NCI-H69 (cell line): ENCODE measurements around the gene ARHGAP6.

Experiments used
- DNase-seq: peaks from one replicate; lab custom pipeline; 2025; lab: John Stamatoyannopoulos, UW

ARHGAP6 gene, protein sequence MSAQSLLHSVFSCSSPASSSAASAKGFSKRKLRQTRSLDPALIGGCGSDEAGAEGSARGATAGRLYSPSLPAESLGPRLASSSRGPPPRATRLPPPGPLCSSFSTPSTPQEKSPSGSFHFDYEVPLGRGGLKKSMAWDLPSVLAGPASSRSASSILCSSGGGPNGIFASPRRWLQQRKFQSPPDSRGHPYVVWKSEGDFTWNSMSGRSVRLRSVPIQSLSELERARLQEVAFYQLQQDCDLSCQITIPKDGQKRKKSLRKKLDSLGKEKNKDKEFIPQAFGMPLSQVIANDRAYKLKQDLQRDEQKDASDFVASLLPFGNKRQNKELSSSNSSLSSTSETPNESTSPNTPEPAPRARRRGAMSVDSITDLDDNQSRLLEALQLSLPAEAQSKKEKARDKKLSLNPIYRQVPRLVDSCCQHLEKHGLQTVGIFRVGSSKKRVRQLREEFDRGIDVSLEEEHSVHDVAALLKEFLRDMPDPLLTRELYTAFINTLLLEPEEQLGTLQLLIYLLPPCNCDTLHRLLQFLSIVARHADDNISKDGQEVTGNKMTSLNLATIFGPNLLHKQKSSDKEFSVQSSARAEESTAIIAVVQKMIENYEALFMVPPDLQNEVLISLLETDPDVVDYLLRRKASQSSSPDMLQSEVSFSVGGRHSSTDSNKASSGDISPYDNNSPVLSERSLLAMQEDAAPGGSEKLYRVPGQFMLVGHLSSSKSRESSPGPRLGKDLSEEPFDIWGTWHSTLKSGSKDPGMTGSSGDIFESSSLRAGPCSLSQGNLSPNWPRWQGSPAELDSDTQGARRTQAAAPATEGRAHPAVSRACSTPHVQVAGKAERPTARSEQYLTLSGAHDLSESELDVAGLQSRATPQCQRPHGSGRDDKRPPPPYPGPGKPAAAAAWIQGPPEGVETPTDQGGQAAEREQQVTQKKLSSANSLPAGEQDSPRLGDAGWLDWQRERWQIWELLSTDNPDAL (N-terminal part only)

DNA sequence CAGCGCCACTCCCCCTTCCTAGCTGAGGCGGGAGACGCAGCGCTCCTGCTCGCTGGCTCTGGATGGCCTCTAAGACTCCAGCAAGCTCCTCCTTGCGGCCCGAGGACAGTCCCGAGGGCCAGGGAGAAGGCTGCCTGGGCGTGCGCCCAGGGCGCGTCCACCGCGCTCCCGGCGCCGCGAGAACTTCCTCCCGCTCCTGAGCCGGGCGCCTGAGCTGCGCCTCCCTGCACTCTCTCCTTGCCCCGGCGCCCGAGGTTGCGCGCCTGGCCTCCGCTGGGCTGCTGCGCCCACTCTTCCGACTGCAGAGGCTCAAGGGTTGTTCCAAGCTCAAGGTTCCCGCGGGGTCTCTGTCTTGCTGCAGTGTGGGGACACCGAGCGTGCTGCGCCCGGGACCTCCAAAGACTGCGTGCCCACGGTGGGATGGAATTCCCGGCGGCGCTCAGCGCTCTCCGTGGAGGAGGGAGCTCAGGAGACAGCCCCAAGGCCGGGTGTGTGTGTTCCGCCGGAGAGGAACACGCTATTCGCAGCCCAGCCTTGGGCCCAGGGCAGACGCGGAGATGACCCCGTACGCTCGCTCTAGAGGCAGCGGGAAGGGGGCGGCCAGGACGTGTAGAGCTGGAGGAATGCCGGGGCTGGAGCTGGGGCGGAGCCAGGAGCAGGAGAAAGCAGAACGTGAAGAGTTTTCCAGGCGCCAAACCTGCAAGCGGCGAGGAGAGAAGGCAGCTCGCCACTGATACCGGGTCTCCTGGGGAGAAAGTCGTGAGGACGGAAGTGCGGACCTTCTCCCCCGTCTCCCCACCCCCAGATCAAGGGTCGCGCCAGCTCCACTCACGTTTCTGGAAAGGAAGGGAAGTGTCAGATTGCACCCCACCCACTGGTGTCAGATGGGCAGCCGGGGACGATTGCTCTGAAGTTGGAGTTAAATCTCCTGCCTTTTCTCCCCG, at the start of gene ARHGAP6:
Gene ARHGAP6 (minus strand): TSS at position 753 of the 944 bp plus-strand sequence. CDS start 1,092 bp downstream, outside the sequence.
- DNase-seq = peak; percentile 44

DNA sequence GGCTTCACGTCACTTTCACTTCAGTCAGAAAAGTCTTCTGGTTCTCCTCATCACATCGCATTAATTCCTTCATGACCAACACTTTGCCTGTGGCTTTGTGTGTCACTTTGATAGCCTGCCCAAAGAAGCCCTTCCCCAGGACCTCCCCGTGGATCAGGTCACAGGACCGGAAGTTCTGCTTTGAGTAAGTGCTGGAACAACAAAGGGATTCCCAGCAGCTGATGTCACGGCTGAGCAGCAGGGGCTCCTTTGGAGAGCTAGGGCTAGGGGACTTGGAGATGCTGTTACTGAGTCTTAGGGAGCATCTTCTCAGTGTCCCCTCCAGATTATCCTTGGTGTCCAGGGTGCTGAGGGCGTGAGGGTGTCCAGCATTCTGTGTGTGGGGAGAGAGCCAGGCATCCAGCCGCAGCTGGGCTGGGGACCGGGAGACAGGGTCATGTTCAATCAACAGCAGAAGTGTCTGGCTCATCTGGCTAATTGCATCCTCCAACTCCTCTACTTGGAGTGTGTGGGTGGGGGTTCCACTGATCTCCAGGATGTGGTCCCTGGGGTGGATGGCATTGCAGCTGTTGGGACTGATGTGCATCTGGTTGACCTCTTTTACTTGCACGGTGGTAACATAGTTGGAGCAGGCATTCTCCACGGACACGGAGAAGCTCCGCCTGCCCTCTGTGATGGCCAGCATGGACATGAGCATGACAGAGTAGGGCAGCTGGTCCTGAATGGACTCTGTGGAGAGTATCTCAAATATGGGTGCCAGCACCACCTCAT, 39.2 kb upstream of the ARHGAP6 start:
- peak; percentile 9 for DNase-seq

DNA sequence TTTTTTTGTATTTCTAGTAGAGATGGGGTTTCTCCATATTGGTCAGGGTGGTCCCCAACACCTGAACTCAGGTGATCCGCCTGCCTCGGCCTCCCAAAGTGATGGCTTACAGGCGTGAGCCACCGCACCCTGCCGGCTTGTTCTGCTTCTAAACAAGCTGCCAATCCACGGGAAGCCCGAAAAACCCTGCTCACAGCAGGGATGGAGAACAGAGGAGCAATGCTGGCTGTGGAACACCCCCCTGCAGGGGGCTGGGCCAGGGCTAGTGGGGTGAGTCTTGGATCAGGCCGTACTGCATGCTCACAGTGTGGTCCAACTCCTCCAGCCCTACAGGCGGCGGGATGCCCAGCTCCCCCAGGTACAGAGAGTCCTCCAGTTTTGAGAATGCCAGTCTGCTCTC, 38.1 kb upstream of the ARHGAP6 start:
- DNase-seq = no peak

DNA sequence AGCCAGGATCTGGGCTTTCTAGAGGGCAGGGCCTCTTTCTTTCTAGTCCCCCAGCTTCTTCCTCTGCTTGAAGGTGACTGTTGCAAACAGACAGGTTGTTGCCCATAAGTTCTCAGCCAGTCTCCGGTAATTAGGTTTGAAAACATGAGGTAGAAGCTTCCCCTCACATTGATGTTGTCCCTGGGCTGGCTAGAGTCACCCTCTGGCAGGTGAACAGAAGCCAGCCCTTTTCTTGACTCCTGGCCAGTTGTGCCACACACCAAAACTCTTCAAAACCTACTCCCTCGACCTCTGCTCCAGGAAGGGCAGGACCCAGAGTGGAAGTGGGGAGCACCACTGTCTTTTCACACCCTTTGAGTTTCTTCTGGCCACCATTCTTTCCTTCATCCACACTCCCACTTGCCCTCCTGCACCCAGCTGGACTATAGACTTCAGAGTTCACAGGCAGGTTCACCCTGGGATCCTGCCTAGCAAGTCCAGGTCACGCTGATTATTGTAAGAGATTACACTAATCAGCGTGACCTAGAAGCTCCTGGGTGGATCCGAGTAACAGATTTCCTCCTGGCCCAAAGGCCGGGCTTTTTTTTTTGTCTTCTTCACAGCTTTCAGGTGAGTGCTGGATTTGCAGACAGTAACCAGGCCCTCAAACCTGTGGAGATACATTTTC, 37.4 kb upstream of the ARHGAP6 start:
- no peak for DNase-seq

DNA sequence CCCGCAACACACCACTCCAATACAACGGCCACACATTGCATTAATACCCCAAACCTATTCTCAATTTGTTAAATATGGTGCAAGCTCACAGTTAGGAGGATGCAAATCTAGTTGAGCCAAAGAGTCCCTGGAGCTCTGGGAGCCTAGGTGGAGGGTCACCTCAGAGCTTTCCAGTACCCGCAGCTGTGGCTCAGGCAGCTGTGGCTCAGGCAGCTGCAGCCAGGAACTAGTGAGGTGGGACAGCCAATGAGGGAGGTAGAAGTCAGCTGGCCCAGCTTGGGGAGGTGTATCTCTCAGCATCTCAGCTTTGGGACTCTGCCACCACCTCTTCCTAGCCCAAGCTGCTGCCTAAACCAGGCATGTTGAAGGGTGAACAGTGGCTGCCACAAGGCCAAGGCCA, 36.7 kb upstream of the ARHGAP6 start:
- DNase-seq = no peak

DNA sequence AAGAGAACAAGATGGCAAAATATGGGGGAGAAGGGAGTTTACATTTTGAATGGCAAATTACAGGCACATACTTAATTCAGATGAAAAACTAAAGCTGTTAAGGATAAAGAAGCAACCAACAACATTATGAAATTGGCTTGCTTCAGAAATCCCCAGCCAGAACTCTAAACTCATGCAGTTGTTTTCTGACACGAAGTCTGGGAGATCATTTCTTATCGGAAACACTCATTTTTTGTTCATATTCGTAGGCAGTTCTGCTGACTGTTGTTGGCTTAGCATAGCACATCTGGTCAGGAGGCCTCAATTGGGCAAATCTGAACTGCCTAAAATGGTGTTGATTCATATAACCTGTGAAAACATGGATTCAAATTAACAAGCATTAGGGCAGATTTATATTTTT, 33.0 kb upstream of the ARHGAP6 start:
- DNase-seq = no peak

DNA sequence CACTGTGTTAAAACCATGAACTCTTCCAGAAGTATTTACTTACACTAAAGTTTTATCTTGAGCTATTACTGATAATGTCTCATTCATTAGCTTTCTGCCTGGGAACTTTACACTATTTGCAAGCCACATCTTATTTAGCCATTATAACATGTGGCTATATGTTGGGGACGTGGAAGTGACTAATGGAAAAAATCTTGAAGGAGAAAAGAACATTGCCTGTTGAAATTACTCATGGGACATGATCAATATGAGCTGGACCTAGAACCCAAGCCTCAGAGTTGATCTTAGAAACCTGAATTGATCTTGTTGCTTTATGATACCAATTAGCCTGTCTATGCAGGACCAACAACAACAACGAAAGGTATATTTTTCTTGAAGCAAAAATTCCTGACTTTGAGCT, 22.5 kb upstream of the ARHGAP6 start:
- no peak for DNase-seq

DNA sequence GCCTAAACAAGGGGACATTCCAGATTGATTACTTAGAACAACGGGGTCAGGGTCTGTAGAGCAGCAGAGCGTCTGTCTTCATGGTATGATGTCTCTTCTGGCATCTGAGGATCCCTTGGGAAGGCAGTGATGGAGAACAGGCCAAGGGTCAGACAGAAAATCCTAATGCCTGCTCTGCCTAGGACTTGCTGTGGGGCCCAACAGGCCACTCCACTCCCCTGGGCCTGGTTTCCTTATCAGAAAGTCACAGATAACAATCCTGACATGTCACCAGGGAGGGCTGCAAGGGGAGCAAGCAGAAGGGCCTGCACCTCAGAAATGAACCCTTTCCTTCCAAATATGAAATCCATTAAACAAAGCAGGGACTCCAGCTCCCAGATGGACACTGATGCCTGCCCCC, 21.4 kb upstream of the ARHGAP6 start:
- no peak for DNase-seq

DNA sequence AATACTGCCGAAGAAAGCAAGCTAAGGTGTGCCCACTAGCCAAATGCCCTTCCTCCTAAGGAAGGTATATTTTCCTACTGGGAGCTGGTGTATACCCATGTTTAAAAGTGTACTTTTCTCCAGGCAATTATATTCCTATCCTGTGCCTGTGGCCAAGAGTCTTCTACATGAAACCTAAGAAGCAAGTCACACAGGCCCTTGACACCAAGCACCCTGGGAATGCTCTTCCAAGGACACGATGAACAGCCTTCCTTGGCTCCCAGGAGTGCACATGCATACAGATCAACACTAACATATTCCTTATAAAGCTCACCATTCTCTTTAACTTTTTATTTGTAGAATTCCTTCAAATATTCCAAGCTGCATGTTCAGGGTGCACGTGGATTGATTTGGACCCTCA, 17.3 kb upstream of the ARHGAP6 start:
- no peak for DNase-seq

DNA sequence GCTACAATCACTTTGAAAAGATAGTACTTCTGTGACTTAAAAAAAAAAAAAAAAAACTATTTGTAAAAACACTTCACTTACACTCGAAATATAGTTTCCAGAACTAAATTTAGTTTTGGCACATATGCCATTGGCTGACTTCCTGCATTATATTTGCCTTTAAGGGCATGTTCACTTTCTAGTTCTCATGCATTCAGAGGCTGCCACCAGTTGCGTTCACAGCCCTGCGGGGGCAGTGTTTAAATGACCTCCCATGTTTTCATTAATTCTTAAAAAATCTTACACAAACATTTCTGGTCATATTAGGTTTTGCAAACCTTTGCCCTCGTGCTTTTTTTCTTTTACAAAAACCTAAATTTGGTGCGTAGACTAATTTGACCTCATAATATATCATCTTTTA, 12.4 kb upstream of the ARHGAP6 start:
- no peak for DNase-seq

DNA sequence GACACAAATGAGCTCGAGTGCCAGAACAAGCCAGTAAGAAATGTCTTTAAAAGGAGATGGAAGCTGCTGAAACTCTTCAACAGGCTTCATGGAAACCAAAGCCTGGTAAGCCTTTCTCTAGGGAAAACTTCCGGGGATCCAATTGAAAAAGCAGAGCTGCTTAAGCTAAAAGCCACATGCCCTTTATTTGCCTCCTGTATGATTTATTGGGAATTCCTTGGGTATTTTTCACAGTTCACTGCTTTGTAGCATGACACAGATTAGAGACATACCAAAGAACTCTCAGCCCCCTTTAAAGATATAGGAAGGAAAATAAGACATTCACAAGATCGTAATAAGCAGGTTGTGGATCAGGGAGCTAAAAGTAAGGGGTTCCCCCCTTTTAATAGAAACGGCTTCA, 6.5 kb upstream of the ARHGAP6 start:
- DNase-seq = no peak

DNA sequence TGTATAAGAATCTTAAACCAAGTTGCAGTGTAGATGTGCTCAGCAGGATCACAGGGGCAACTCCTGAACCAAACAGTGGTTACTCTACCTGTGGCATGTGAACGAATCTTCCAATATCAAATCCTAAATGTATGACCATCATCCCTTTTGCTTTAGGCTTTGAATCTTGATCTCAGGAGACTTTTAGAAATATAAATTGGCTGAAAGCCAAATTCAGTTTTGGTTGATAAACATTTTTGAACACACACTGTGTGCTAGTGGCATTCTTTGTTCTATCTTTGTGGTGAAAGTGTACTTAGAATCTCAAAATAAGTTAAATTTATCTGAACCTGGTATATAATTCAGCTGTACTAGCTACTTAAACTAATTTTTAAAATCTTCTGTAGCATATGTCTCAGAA, 4.6 kb upstream of the ARHGAP6 start:
- DNase-seq = no peak

DNA sequence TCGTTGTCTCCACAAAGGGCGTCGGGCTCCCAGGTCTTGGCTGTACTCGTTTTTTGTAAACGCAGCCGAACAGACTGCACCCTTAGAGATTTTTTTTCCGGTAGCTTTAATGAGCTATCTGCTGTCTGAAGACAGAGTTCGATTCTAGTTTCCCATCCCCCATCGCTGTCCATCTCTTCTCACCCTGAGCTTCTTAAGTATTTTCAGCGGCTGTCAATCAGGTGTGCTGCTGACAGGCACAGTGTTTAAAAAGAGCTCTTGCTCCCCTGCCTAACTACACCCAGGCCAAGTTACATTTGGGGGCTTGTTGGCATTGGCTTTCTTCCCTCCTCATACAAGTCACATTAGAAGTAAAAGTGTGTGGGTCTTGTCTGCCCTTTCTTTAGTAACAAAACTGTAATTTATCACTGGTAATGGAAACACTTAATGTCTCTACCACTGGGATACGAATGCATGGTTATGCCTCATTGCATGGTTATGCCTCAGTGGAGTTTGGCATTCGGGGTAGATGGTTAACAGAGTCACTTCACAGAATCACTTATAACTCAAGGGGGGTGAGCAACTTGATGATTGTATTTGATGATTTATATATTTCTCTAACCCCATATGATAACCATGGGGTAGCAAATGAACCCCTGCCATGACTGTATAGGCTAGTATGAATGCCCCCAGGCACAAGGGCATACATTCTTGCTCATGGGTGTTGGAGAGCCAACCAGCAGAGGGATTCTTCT, 1.4 kb upstream of the ARHGAP6 start:
- no peak for DNase-seq

DNA sequence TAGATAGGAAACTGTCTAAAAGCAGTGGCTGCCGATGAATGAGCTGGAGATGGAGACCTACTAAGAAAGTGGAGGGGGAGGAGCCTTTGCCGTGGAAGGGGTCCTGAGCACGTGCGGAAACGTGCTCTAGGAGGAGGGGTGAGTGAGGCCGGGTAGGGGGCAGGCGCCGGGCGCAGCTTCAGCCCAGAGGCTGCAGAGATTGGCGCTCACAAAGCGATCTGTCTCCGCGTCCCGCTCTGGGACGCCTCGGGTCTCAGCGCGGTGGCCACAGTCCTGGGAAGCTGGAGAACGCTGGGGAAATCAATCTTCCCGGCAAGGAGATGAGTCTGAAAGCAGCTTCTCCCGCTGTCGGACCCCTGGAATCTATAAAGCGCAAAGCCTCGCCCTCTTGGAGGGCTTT, 444 bp upstream of the ARHGAP6 start:
- DNase-seq = peak; percentile 34

DNA sequence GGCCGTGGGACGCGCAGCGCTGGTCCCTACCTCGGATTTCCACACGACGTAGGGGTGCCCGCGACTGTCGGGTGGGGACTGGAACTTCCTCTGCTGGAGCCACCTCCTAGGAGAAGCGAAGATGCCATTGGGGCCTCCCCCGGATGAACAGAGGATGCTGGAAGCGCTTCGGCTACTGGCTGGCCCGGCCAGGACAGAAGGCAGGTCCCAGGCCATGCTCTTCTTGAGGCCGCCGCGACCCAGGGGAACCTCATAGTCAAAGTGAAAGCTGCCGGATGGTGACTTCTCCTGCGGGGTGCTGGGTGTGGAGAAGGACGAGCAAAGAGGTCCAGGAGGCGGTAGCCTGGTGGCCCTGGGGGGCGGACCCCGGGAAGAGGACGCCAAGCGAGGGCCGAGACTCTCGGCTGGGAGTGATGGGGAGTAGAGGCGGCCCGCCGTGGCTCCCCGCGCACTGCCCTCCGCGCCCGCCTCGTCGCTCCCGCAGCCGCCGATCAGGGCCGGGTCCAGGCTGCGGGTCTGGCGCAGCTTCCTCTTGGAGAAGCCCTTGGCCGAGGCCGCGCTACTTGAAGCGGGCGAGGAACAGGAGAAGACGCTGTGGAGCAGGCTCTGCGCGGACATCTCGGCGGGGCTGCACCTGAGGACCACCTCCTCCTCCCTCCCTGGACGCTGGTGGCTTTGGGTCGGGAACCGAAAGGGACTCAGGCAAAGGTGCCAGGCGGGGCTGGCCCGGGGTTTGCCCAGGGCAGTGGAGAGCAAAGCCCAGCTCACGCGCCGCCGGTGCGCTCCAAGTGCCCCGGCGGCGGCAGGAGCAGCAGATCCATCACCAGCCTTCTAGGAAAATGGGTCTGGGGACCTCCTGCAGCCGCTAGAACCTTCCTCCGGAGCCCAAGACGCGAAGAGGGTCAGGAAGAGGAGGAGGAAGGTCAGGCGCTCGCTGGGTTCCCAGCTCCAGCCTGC, 1.2 kb downstream of the ARHGAP6 start:
- no peak for DNase-seq

DNA sequence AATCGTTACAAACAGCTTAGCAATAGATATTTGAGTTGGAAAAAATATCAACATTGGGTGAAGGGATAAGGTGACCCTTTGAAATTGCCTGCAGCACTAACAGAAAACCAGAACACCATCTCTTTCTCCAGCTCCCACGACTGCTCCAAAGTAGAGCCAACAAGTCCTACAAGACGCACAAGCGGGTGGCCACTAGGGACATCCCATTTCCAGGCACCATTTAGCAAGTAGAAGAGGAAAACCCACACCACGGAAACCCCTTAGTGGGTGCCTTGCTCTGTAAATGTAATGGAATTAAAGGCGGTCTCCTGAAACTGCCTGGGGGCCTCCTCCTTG, 1.9 kb downstream of the ARHGAP6 start:
- no peak for DNase-seq

DNA sequence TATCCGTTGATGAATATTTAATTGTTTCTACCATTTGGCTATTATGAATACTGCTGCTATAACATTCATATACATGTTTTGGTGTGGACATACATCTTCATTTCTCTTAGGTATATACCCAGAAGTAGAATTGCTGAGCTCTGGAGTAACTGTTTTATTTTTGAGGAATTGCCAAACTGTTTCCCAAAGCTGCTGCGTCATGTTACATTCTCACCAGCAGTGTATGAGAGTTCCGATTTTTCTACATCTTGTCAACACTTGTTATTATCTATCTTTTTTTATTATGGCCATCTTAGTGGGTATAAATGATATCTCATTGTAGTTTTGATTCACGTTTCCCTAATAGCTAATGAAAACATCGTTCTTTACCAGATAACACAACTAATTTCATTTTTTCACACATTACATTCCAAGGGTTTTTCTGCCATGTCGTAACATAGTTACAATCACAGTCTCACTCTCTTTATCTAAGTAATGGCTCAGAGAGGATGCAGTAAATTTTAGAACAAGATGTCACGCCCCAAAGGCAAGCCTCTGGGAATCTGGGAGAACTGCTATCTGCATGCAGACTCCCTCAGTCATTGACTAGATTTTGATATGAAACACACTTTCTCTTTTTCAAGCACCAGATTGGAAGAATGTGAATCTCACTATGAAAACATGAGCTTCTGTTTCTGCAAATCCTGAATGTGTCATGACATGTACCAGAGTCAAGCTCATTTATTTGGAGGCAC, 10.3 kb downstream of the ARHGAP6 start:
- DNase-seq = no peak
